ENCODE measurements around the gene SZT2. TPM values are rescaled to one million over a fixed set of nuclear protein-coding genes. Genes with fewer than 3 reads are reported as not detected.

The SZT2 gene
- total RNA-seq, 1 experiment from 2014 or later = 22.2 TPM

DNA sequence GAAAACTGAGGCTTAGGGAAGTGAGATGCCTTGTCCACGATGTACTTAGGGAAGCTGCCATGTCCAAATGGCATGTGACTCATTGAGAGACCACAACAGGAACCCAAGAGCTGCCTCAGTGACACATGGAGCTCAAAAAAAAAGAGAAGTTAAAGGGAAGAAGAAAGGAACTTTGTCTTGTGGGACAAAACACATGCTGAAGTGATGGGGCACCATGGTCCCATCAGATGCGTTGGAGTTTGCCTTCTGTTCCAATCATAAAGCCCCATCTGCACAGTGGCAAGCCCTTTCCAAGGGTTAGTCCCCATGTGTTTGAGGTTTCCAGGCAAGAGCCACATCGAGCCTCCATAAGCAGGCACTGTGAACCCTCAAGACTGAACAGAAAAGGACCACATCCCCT lies 8.1 kb upstream of the SZT2 start:
- H3K27ac ChIP-seq (ENCODE audit: low read length) = no peak overlapping the region
- ChIA-PET POLR2A (ENCODE audit: unreplicated experiment) (interaction anchor here (0.6 kb wide), 1 partner anchor 146 kb away, joined by 12 read pairs; no protein-coding TSS in a partner anchor), CTCF (no interaction called here)
- H3F3A ChIP-seq (ENCODE audit: low read length, unreplicated experiment) = no peaks in the 10 kb centered on the region
- TF ChIP-seq EZH2phosphoT487 (IDR thresholded peaks at IDR 0.05; ENCODE audit: borderline replicate concordance, low read length) = no peak
- DNase-seq (no peak), ATAC-seq (no peak)
- H3K4me3 ChIP-seq (ENCODE audit: low read length) = no peak overlapping the region
- BruUV-seq (replicated peaks) = no TSS peak
- H2AFZ ChIP-seq (ENCODE audit: low read length) = no peak overlapping the region
- peaks cover under 1% of the 10 kb centered on the region; the same call in 1 of the 2 replicates for H3K79me2 ChIP-seq (ENCODE audit: low read length)
- H3K9me2 ChIP-seq (replicated peaks; ENCODE audit: low read length) = no peaks in the 10 kb centered on the region
- no peaks in the 10 kb centered on the region for H3K27me3 ChIP-seq (ENCODE audit: low read length)
- H3K4me2 ChIP-seq (ENCODE audit: low read length) = no peak overlapping the region
- no peak overlapping the region for H3K9ac ChIP-seq (ENCODE audit: low read length)
- peaks cover 28% of the 10 kb centered on the region for H3K36me3 ChIP-seq (ENCODE audit: low read depth, low read length)
- no peaks in the 10 kb centered on the region for H3K9me3 ChIP-seq (ENCODE audit: low read length)
- intact Hi-C loops (cut with micrococcal nuclease) = loop anchor here (2.0 kb wide), 1 partner anchor 155 kb away; no protein-coding TSS in a partner anchor
- no peaks in the 10 kb centered on the region for H4K20me1 ChIP-seq (ENCODE audit: low read length)
- H3K4me1 ChIP-seq (ENCODE audit: insufficient read depth, low read length) = no peaks in the 10 kb centered on the region

DNA sequence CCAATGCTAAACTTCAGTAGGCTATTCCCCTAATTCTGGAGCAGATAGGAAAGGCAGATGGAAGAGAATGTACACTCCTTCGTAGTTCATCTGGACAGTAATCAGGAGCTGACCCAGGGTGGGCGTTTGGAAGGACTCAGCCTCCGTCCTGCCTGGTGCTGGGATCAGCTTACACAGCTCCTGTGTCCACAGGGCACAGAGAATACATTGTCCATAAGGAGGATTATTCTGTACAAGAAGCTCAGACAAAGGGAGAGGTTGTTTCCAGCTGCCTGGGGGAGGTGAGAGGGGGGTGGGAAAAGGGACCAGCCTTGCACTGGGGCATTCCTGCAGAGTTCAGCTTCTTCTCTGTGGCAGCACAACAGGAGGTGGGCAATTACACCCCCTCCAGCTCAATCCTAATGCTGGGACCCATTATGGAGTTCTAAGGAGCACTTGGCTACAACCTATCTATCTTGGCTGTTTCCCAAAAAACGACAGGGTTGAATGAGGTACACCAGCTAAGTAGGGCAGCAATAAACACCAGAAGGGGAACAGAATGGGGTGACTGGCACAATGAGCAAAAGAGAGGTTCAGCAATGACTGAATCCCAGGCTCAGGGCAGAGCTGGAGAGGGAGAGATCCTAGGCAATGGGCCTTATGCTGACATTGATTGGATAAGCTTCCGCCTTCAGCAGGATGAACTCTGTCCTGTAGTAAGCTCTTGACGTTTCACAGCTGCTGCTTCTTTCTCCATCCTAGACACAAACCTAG lies 7.5 kb upstream of the SZT2 start:
- Histone ChIP-seq H3K27ac (ENCODE audit: low read length) (no peak overlapping the region), H3K9ac (ENCODE audit: low read length) (no peak overlapping the region), H2AFZ (ENCODE audit: low read length) (no peak overlapping the region), H3F3A (ENCODE audit: low read length, unreplicated experiment) (no peaks in the 10 kb centered on the region), H3K9me2 (replicated peaks; ENCODE audit: low read length) (no peaks in the 10 kb centered on the region), H3K4me3 (ENCODE audit: low read length) (no peak overlapping the region), H3K27me3 (ENCODE audit: low read length) (no peaks in the 10 kb centered on the region), H3K79me2 (ENCODE audit: low read length) (peaks cover 6% of the 10 kb centered on the region), H3K9me3 (ENCODE audit: low read length) (no peaks in the 10 kb centered on the region), H3K4me1 (ENCODE audit: insufficient read depth, low read length) (no peaks in the 10 kb centered on the region), H4K20me1 (ENCODE audit: low read length) (no peaks in the 10 kb centered on the region), H3K36me3 (ENCODE audit: low read depth, low read length) (peaks cover 33% of the 10 kb centered on the region), H3K4me2 (ENCODE audit: low read length) (no peak overlapping the region)
- DNase-seq (no peak), ATAC-seq (no peak)
- BruUV-seq (replicated peaks) = no TSS peak
- intact Hi-C loops (cut with micrococcal nuclease) = loop anchor here (2.0 kb wide), 1 partner anchor 155 kb away; no protein-coding TSS in a partner anchor
- TF ChIP-seq EZH2 (IDR thresholded peaks at IDR 0.05; ENCODE audit: low read length, unreplicated experiment) (no peak), EZH2phosphoT487 (IDR thresholded peaks at IDR 0.05; ENCODE audit: borderline replicate concordance, low read length) (no peak)
- TF ChIP-seq, protein P1, sequence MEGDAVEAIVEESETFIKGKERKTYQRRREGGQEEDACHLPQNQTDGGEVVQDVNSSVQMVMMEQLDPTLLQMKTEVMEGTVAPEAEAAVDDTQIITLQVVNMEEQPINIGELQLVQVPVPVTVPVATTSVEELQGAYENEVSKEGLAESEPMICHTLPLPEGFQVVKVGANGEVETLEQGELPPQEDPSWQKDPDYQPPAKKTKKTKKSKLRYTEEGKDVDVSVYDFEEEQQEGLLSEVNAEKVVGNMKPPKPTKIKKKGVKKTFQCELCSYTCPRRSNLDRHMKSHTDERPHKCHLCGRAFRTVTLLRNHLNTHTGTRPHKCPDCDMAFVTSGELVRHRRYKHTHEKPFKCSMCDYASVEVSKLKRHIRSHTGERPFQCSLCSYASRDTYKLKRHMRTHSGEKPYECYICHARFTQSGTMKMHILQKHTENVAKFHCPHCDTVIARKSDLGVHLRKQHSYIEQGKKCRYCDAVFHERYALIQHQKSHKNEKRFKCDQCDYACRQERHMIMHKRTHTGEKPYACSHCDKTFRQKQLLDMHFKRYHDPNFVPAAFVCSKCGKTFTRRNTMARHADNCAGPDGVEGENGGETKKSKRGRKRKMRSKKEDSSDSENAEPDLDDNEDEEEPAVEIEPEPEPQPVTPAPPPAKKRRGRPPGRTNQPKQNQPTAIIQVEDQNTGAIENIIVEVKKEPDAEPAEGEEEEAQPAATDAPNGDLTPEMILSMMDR (conservative IDR thresholded peaks at IDR 0.05; ENCODE audit: low read depth, low read length) = no peak
- ChIA-PET CTCF (no interaction called here), POLR2A (ENCODE audit: unreplicated experiment) (interaction anchor here (0.6 kb wide), 1 partner anchor 147 kb away, joined by 12 read pairs; no protein-coding TSS in a partner anchor)

GRCh38 chr1:43383449-43383848 lies 6.2 kb upstream of the SZT2 start:
- ChIA-PET POLR2A (ENCODE audit: unreplicated experiment) (interaction anchor here (0.6 kb wide), 1 partner anchor 17 kb away, joined by 4 read pairs; no protein-coding TSS in a partner anchor), CTCF (interaction anchor here (0.6 to 1.3 kb wide), 6 partner anchors 25 to 460 kb away, joined by 3 to 9 read pairs (median 4); partner anchors contain the start of genes CDC20, CFAP57 and EBNA1BP2)
- Histone ChIP-seq H3K36me3 (ENCODE audit: low read depth, low read length) (peaks cover 39% of the 10 kb centered on the region), H3F3A (ENCODE audit: low read length, unreplicated experiment) (no peaks in the 10 kb centered on the region), H3K27me3 (ENCODE audit: low read length) (no peaks in the 10 kb centered on the region), H2AFZ (ENCODE audit: low read length) (no peak overlapping the region), H3K79me2 (ENCODE audit: low read length) (peaks cover 19% of the 10 kb centered on the region), H3K4me2 (ENCODE audit: low read length) (no peak overlapping the region), H3K4me3 (ENCODE audit: low read length) (no peak overlapping the region), H3K27ac (ENCODE audit: low read length) (no peak overlapping the region), H3K9ac (ENCODE audit: low read length) (no peak overlapping the region), H3K9me3 (ENCODE audit: low read length) (no peaks in the 10 kb centered on the region), H3K9me2 (replicated peaks; ENCODE audit: low read length) (no peaks in the 10 kb centered on the region), H4K20me1 (ENCODE audit: low read length) (peaks cover 7% of the 10 kb centered on the region; the same call in 1 of the 2 replicates), H3K4me1 (ENCODE audit: insufficient read depth, low read length) (peaks cover 9% of the 10 kb centered on the region)
- ATAC-seq = peak; percentile 53
- no peak for TF ChIP-seq EZH2 (IDR thresholded peaks at IDR 0.05; ENCODE audit: low read length, unreplicated experiment)
- TF ChIP-seq, protein P1 (conservative IDR thresholded peaks at IDR 0.05; ENCODE audit: low read depth, low read length) = peak; percentile 61
- peak; percentile 60 for DNase-seq
- intact Hi-C loops (cut with micrococcal nuclease) = loop anchor here (2.0 kb wide), 1 partner anchor 157 kb away; no protein-coding TSS in a partner anchor
- BruUV-seq (replicated peaks) = no TSS peak

Data from PC-3 (cell line).